ENCODE measurements around the gene ZHX3.

GRCh38 chr20:41290804-41291389 lies 26.6 kb downstream of the ZHX3 start:
- no peak for TF ChIP-seq POLR2A (IDR thresholded peaks at IDR 0.05; ENCODE audit: low read depth, low read length)
- no peak for TF ChIP-seq BHLHE40 (IDR thresholded peaks at IDR 0.05; ENCODE audit: low read depth, low read length)
- no peak for TF ChIP-seq MAFK (IDR thresholded peaks at IDR 0.05; ENCODE audit: low read depth, low read length)
- TF ChIP-seq CTCF (conservative IDR thresholded peaks at IDR 0.05; ENCODE audit: low read depth, low read length), result no peak
- no peak for TF ChIP-seq NFE2L2 (IDR thresholded peaks at IDR 0.05; ENCODE audit: low read depth, low read length)
